H9 (cell line): ENCODE data around the gene CAPN5. TPM values are rescaled to one million over a fixed set of nuclear protein-coding genes. Genes with fewer than 3 reads are reported as not detected.

Experiments used
- DNase-seq: peaks from one replicate; pipeline ENCODE4 v3.0.0-alpha.2; 2017
- H2AFZ ChIP-seq: one replicate; pipeline ENCODE4 v1.6.1; 2013; ENCODE audit warnings: mild to moderate bottlenecking, low read length, control low read depth, moderate library complexity
- H2AK5ac ChIP-seq: 2 replicates; pipeline ENCODE4 v1.6.1; 2013; ENCODE audit warnings: low read length, control low read depth, mixed read lengths; ENCODE audit not compliant: insufficient read length
- H2BK120ac ChIP-seq: one replicate; pipeline ENCODE4 v1.6.1; 2013; ENCODE audit warnings: low read depth, mild to moderate bottlenecking, low read length, control low read depth, inconsistent platforms; ENCODE audit not compliant: poor library complexity, severe bottlenecking
- H2BK12ac ChIP-seq: 2 replicates; pipeline ENCODE4 v1.6.1; 2013; ENCODE audit warnings: low read length, control low read depth, mixed read lengths, low read depth; ENCODE audit not compliant: insufficient read length
- H2BK15ac ChIP-seq: 2 replicates; pipeline ENCODE4 v1.6.1; 2013; ENCODE audit warnings: low read depth, low read length, control low read depth
- H2BK20ac ChIP-seq: one replicate; pipeline ENCODE4 v1.6.1; 2013; ENCODE audit warnings: low read depth, mild to moderate bottlenecking, low read length, control low read depth, inconsistent platforms; ENCODE audit not compliant: poor library complexity, severe bottlenecking
- H2BK5ac ChIP-seq: 2 replicates; pipeline ENCODE4 v1.6.1; 2013; ENCODE audit warnings: low read length, control low read depth, mixed read lengths; ENCODE audit not compliant: insufficient read length
- H3K14ac ChIP-seq: 2 replicates; pipeline ENCODE4 v1.6.1; 2013; ENCODE audit warnings: low read length, control low read depth; ENCODE audit not compliant: insufficient read depth
- H3K18ac ChIP-seq: 2 replicates; pipeline ENCODE4 v1.6.1; 2013; ENCODE audit warnings: low read depth, mild to moderate bottlenecking, mixed read lengths, low read length, control low read depth; ENCODE audit not compliant: insufficient read length
- H3K23ac ChIP-seq: 2 replicates; pipeline ENCODE4 v1.6.1; 2013; ENCODE audit warnings: low read length, control low read depth, mixed read lengths, low read depth; ENCODE audit not compliant: insufficient read length
- H3K23me2 ChIP-seq: 2 replicates; pipeline ENCODE4 v1.6.1; 2013; ENCODE audit warnings: low read depth, mild to moderate bottlenecking, mixed read lengths, low read length, control low read depth; ENCODE audit not compliant: insufficient read length, poor library complexity, severe bottlenecking
- H3K27ac ChIP-seq: 2 replicates; pipeline ENCODE4 v1.5.1; 2013; ENCODE audit warnings: low read length, control low read depth, mixed read lengths, low read depth; ENCODE audit not compliant: insufficient read length
- H3K27me3 ChIP-seq: 2 replicates; pipeline ENCODE4 v1.6.1; 2013; ENCODE audit warnings: low read length, control low read depth, inconsistent platforms; ENCODE audit not compliant: insufficient read depth
- H3K4ac ChIP-seq: 2 replicates; pipeline ENCODE4 v1.6.1; 2013; ENCODE audit warnings: low read depth, mild to moderate bottlenecking, control low read depth, inconsistent platforms, low read length, moderate library complexity
- H3K4me1 ChIP-seq: 2 replicates; pipeline ENCODE4 v1.6.1; 2013; ENCODE audit warnings: low read length, control low read depth, inconsistent platforms; ENCODE audit not compliant: insufficient read depth
- H3K4me2 ChIP-seq: 2 replicates; pipeline ENCODE4 v1.6.1; 2013; ENCODE audit warnings: low read length, control low read depth, mixed read lengths; ENCODE audit not compliant: insufficient read length, insufficient read depth
- H3K56ac ChIP-seq: 2 replicates; pipeline ENCODE4 v1.6.1; 2013; ENCODE audit warnings: low read depth, mild to moderate bottlenecking, mixed read lengths, low read length, control low read depth; ENCODE audit not compliant: insufficient read length
- H3K79me1 ChIP-seq: 2 replicates; pipeline ENCODE4 v1.6.1; 2013; ENCODE audit warnings: low read depth, mild to moderate bottlenecking, moderate library complexity, low read length, control low read depth, inconsistent platforms; ENCODE audit not compliant: insufficient read depth, poor library complexity, severe bottlenecking
- H3K79me2 ChIP-seq: 2 replicates; pipeline ENCODE4 v1.6.1; 2013; ENCODE audit warnings: low read length, control low read depth, inconsistent platforms; ENCODE audit not compliant: insufficient read depth
- H3K9ac ChIP-seq: 2 replicates; pipeline ENCODE4 v1.6.1; 2013; ENCODE audit warnings: low read length, control low read depth, mixed read lengths; ENCODE audit not compliant: insufficient read length; ENCODE audit errors: extremely low read depth
- H3K9me3 ChIP-seq: one replicate; pipeline ENCODE4 v1.6.1; 2013; ENCODE audit warnings: low read depth, low read length, inconsistent platforms; ENCODE audit not compliant: control insufficient read depth
- H3T11ph ChIP-seq: one replicate; pipeline ENCODE4 v1.6.1; 2013; ENCODE audit warnings: mild to moderate bottlenecking, low read length, control low read depth, inconsistent platforms
- H4K20me1 ChIP-seq: one replicate; pipeline ENCODE4 v1.6.1; 2013; ENCODE audit not compliant: control insufficient read depth, insufficient read length, insufficient read depth
- H4K5ac ChIP-seq: 2 replicates; pipeline ENCODE4 v1.6.1; 2013; ENCODE audit warnings: low read depth, mild to moderate bottlenecking, mixed read lengths, low read length, control low read depth; ENCODE audit not compliant: insufficient read length
- H4K8ac ChIP-seq: replicated peaks from 2 replicates; pipeline ENCODE4 v1.6.1; 2013; ENCODE audit warnings: low read length, control low read depth, mixed read lengths, low read depth; ENCODE audit not compliant: insufficient read length
- H4K91ac ChIP-seq: 2 replicates; pipeline ENCODE4 v1.6.1; 2013; ENCODE audit warnings: low read depth, mild to moderate bottlenecking, moderate library complexity, mixed read lengths, low read length, control low read depth; ENCODE audit not compliant: insufficient read length
- H3K27ac Mint-ChIP-seq, 3 experiments: 2 replicates in 2 of 3; 3 replicates in 1 of 3; pipeline ENCODE4 v1.8.0; 2020 to 2021; ENCODE audit warnings: mixed read lengths in 3 of 3, mild to moderate bottlenecking in 1 of 3, moderate library complexity in 1 of 3
- H3K27me3 Mint-ChIP-seq: 2 replicates; pipeline ENCODE4 v1.8.0; 2021; ENCODE audit warnings: low read depth, mild to moderate bottlenecking, moderate library complexity, mixed read lengths
- H3K36me3 Mint-ChIP-seq, 3 experiments: 2 replicates in 2 of 3; 3 replicates in 1 of 3; pipeline ENCODE4 v1.8.0; 2020 to 2021; ENCODE audit warnings: low read depth in 3 of 3, mixed read lengths in 3 of 3; ENCODE audit not compliant: insufficient read depth in 1 of 3
- H3K4me1 Mint-ChIP-seq, 2 experiments: 2 replicates each; pipeline ENCODE4 v1.8.0; 2020; ENCODE audit warnings: mixed read lengths in 2 of 2
- H3K4me3 Mint-ChIP-seq, 2 experiments: 2 replicates in 1 of 2; 3 replicates in 1 of 2; pipeline ENCODE4 v1.8.0; 2020 to 2021; ENCODE audit warnings: mild to moderate bottlenecking in 2 of 2, mixed read lengths in 2 of 2, moderate library complexity in 1 of 2
- H3K9me3 Mint-ChIP-seq, 2 experiments: 2 replicates in 1 of 2; 3 replicates in 1 of 2; pipeline ENCODE4 v1.8.0; 2020; ENCODE audit warnings: mild to moderate bottlenecking in 2 of 2, mixed read lengths in 2 of 2, moderate library complexity in 1 of 2
- WGBS: extraction: QIAGEN DNeasy Blood & Tissue Kit; methylation state at CpG from one replicate; pipeline ENCODE4 v1.1.7; 2013; ENCODE audit warnings: missing lambda C conversion rate, low lambda C conversion rate, mixed read lengths; ENCODE audit not compliant: insufficient read length; ENCODE audit errors: extremely low coverage; 5-methylcytosine and 5-hydroxymethylcytosine counted together
- total RNA-seq: library from RNA; stranded (reverse); gene quantifications from 2 replicates; pipeline ENCODE4 v1.2.1, GENCODE V29; 2021
- TF ChIP-seq, protein P1 (sequence below): fragments of 200-600 bp; sonication (generic); conservative IDR thresholded peaks from 3 replicates; pipeline ENCODE4 v1.8.0; 2021; ENCODE audit warnings: antibody characterized with exemption, mild to moderate bottlenecking

Gene CAPN5
- total RNA-seq, 1 experiment from 2014 or later: 16.7 TPM

DNA sequence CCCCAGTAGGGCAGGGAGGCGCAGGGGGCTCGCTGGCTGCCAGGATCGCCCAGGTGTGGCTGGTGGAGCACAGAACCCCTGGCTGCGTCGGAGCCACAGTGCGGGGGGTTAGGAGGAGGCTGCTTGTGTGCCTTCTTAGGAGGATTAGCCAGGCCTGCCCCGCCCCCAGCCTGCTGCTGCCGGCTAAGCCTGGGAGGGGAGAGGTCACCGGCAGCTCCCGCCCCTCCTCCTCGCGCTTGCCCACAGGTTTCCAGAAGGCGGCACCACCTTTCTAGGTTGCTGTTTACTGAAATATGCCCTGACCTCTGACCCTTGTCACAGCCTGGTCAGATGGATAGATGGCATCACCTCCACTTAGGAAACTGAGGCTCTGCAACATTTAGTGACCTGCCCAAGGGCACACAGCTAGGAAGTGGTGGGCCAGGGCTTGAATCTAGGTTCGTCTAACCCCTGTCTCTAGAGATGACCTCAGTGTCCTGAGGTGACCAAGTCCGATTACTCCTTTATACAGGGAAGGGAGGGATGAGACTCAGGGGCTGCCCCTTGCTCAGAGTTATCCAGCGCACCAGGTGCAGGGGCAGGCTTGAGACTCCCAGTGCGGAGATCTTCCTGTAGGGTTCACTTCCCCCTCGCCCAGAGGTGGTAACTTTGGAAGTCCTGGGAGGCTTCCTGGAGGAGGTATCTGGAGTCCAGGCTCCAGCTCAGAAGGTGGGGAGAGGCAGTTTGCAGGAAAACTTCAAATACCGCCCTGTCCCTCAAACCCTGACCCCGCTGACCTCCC lies 105.3 kb downstream of the CAPN5 start:
- H3K4me1 Mint-ChIP-seq: peaks cover 69 to 74% of the 10 kb centered on the region in 2 experiments
- no CpG with 5 or more reads among the region's 20 CpGs for WGBS

More for the DNA sequence above, 105.3 kb downstream of the CAPN5 start:
- H4K20me1 ChIP-seq: no peaks in the 10 kb centered on the region
- no peaks in the 10 kb centered on the region for H3K9me3 ChIP-seq
- no peak overlapping the region for H2BK120ac ChIP-seq
- Mint-ChIP-seq H3K9me3 (peaks cover 0 to 2% of the 10 kb centered on the region in 2 experiments; a peak in 1 of 5 replicates), H3K36me3 (peaks cover 0 to 3% (median 0%) of the 10 kb centered on the region in 3 experiments; a peak in 2 of 7 replicates), H3K27ac (peak overlapping the region in 1 of 3 experiments; percentile 87; a peak in 3 of 7 replicates), H3K27me3 (no peaks in the 10 kb centered on the region; the same call in none of the 2 replicates), H3K4me3 (no peak overlapping the region)
- no peak overlapping the region for H2BK15ac ChIP-seq
- no peak overlapping the region for H2BK20ac ChIP-seq
- no peak overlapping the region for H3K9ac ChIP-seq
- H4K5ac ChIP-seq: no peak overlapping the region
- H3K14ac ChIP-seq: no peak overlapping the region
- no peak overlapping the region for H3K23ac ChIP-seq
- peaks cover 17% of the 10 kb centered on the region; the same call in 1 of the 2 replicates for H3K4me1 ChIP-seq
- H3K4me2 ChIP-seq: no peak overlapping the region
- no peak overlapping the region for H2AFZ ChIP-seq
- no peak overlapping the region for H3K56ac ChIP-seq
- H3K79me1 ChIP-seq: no peaks in the 10 kb centered on the region
- H3K79me2 ChIP-seq: no peaks in the 10 kb centered on the region
- DNase-seq: peak; percentile 92
- TF ChIP-seq, protein P1, sequence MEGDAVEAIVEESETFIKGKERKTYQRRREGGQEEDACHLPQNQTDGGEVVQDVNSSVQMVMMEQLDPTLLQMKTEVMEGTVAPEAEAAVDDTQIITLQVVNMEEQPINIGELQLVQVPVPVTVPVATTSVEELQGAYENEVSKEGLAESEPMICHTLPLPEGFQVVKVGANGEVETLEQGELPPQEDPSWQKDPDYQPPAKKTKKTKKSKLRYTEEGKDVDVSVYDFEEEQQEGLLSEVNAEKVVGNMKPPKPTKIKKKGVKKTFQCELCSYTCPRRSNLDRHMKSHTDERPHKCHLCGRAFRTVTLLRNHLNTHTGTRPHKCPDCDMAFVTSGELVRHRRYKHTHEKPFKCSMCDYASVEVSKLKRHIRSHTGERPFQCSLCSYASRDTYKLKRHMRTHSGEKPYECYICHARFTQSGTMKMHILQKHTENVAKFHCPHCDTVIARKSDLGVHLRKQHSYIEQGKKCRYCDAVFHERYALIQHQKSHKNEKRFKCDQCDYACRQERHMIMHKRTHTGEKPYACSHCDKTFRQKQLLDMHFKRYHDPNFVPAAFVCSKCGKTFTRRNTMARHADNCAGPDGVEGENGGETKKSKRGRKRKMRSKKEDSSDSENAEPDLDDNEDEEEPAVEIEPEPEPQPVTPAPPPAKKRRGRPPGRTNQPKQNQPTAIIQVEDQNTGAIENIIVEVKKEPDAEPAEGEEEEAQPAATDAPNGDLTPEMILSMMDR: no peak
- H3K4ac ChIP-seq: no peak overlapping the region
- no peak overlapping the region for H3K27ac ChIP-seq
- H3K18ac ChIP-seq: no peak overlapping the region
- H2BK12ac ChIP-seq: no peak overlapping the region
- H3K23me2 ChIP-seq: no peaks in the 10 kb centered on the region
- H2BK5ac ChIP-seq: no peak overlapping the region
- no peak overlapping the region for H4K91ac ChIP-seq
- no peak overlapping the region for H4K8ac ChIP-seq
- no peak overlapping the region for H2AK5ac ChIP-seq
- peaks cover 2% of the 10 kb centered on the region; the same call in 1 of the 2 replicates for H3K27me3 ChIP-seq
- no peak overlapping the region for H3T11ph ChIP-seq
